ENCODE measurements around the gene MRPL52. TPM values are rescaled to one million over a fixed set of nuclear protein-coding genes. Genes with fewer than 3 reads are reported as not detected.

The MRPL52 gene
- 100 to 1,000 TPM in 5 of 9 donors, 10 to 100 TPM in 4; 58.3 to 390 (median 111) TPM for total RNA-seq
- polyA plus RNA-seq = 100 to 1,000 TPM in 2 of 3 donors, 10 to 100 TPM in 1; 66.0 to 337 (median 256) TPM
- long read RNA-seq, donor 1, transcript MRPL52-202 (5 exons, 1,118 nt) = major isoform, 31 of 71 reads
- long read RNA-seq, donor 1, transcript MRPL52-210 (4 exons, 895 nt) = minor isoform, 8 of 71 reads
- long read RNA-seq, donor 1, transcript MRPL52-204 (4 exons, 333 nt) = minor isoform, 5 of 71 reads
- long read RNA-seq, donor 1, transcript MRPL52-203 (5 exons, 1,111 nt) = minor isoform, 10 of 71 reads
- long read RNA-seq, donor 1, partial matches to known transcripts = 0 of 71 reads
- long read RNA-seq, donor 1, other reads (novel, unspliced or antisense) = 0 of 71 reads
- long read RNA-seq, donor 2, transcript MRPL52-202 (5 exons, 1,118 nt) = major isoform, 20 of 37 reads
- long read RNA-seq, donor 2, partial matches to known transcripts = 0 of 37 reads
- long read RNA-seq, donor 2, other reads (novel, unspliced or antisense) = 0 of 37 reads
- long read RNA-seq, donor 3, transcript MRPL52-202 (5 exons, 1,118 nt) = major isoform, 22 of 52 reads
- long read RNA-seq, donor 3, transcript MRPL52-203 (5 exons, 1,111 nt) = minor isoform, 13 of 52 reads
- long read RNA-seq, donor 3, transcript MRPL52-210 (4 exons, 895 nt) = minor isoform, 7 of 52 reads
- long read RNA-seq, donor 3, partial matches to known transcripts = 0 of 52 reads
- long read RNA-seq, donor 3, other reads (novel, unspliced or antisense) = 0 of 52 reads
- long read RNA-seq, donor 4, transcript MRPL52-202 (5 exons, 1,118 nt) = major isoform, 26 of 45 reads
- long read RNA-seq, donor 4, transcript MRPL52-203 (5 exons, 1,111 nt) = minor isoform, 8 of 45 reads
- long read RNA-seq, donor 4, transcript MRPL52-215 (5 exons, 398 nt) = minor isoform, 5 of 45 reads
- long read RNA-seq, donor 4, partial matches to known transcripts = 2 of 45 reads
- long read RNA-seq, donor 4, other reads (novel, unspliced or antisense) = 1 of 45 reads
- long read RNA-seq, donor 5, transcript MRPL52-203 (5 exons, 1,111 nt) = minor isoform, 12 of 74 reads
- long read RNA-seq, donor 5, transcript MRPL52-215 (5 exons, 398 nt) = minor isoform, 9 of 74 reads
- long read RNA-seq, donor 5, transcript MRPL52-202 (5 exons, 1,118 nt) = major isoform, 36 of 74 reads
- long read RNA-seq, donor 5, partial matches to known transcripts = 1 of 74 reads
- long read RNA-seq, donor 5, other reads (novel, unspliced or antisense) = 11 of 74 reads
- long read RNA-seq, donor 6, transcript MRPL52-202 (5 exons, 1,118 nt) = major isoform, 25 of 47 reads
- long read RNA-seq, donor 6, transcript MRPL52-203 (5 exons, 1,111 nt) = minor isoform, 10 of 47 reads
- long read RNA-seq, donor 6, partial matches to known transcripts = 0 of 47 reads
- long read RNA-seq, donor 6, other reads (novel, unspliced or antisense) = 6 of 47 reads
- long read RNA-seq, donor 7, transcript MRPL52-202 (5 exons, 1,118 nt) = major isoform, 16 of 45 reads
- long read RNA-seq, donor 7, transcript MRPL52-204 (4 exons, 333 nt) = minor isoform, 5 of 45 reads
- long read RNA-seq, donor 7, transcript MRPL52-203 (5 exons, 1,111 nt) = minor isoform, 10 of 45 reads
- long read RNA-seq, donor 7, partial matches to known transcripts = 0 of 45 reads
- long read RNA-seq, donor 7, other reads (novel, unspliced or antisense) = 0 of 45 reads
- long read RNA-seq, donor 8, transcript MRPL52-203 (5 exons, 1,111 nt) = minor isoform, 9 of 33 reads
- long read RNA-seq, donor 8, transcript MRPL52-202 (5 exons, 1,118 nt) = major isoform, 16 of 33 reads
- long read RNA-seq, donor 8, partial matches to known transcripts = 0 of 33 reads
- long read RNA-seq, donor 8, other reads (novel, unspliced or antisense) = 0 of 33 reads
- long read RNA-seq, donor 9, transcript MRPL52-202 (5 exons, 1,118 nt) = major isoform, 7 of 25 reads
- long read RNA-seq, donor 9, transcript MRPL52-203 (5 exons, 1,111 nt) = major isoform, 7 of 25 reads
- long read RNA-seq, donor 9, partial matches to known transcripts = 0 of 25 reads
- long read RNA-seq, donor 9, other reads (novel, unspliced or antisense) = 0 of 25 reads
- long read RNA-seq, donor 10, transcript MRPL52-202 (5 exons, 1,118 nt) = major isoform, 11 of 15 reads
- long read RNA-seq, donor 10, partial matches to known transcripts = 0 of 15 reads
- long read RNA-seq, donor 10, other reads (novel, unspliced or antisense) = 0 of 15 reads

- peak within 1 kb of the TSS in 4 of 5 donors; percentile 34 to 85 (median 57) for H3K27ac ChIP-seq
- TF ChIP-seq CTCF (IDR thresholded peaks at IDR 0.05) (peak in 1 of 6 experiments; percentile 10), POLR2A (IDR thresholded peaks at IDR 0.05) (no peak)
- 0 to 1% (median 0%) methylated on average over 30 to 41 of the region's 41 CpGs for WGBS, 4 donors
- H3K9me3 ChIP-seq (replicated peaks in 1 of 3) = no peaks in the 10 kb centered on the region
- H3K36me3 ChIP-seq (replicated peaks in 1 of 2) = peaks cover 0 to 16% of the 10 kb centered on the region in 2 donors
- H3K4me3 ChIP-seq = peak within 1 kb of the TSS in 3 of 4 donors; percentile 40 to 92 (median 88)
- DNase-seq = peak; percentile 85 to 94 (median 91)
- H3K4me1 ChIP-seq (replicated peaks in 1 of 2) = peaks cover 8 to 10% of the 10 kb centered on the region in 2 donors
- intact Hi-C loops (cut with DNase I) = loop anchor here in 1 of 2 donors (10.0 kb wide), 1 partner anchor 275 kb away; no protein-coding TSS in a partner anchor
- no peaks in the 10 kb centered on the region for H3K27me3 ChIP-seq
Measured at GRCh38 chr14:22829661-22830442, at the start of gene MRPL52. Gene MRPL52 (plus strand): TSS chr14:22829887. CDS start chr14:22829913, 26 bp downstream.

- DNase-seq = peak; percentile 52 to 77 (median 74)
- H3K4me3 ChIP-seq = no peak overlapping the region
- WGBS, 4 donors = 7 to 39% (median 32%) methylated on average over 2 of the region's 2 CpGs
- H3K36me3 ChIP-seq (replicated peaks in 1 of 2) = peaks cover 0 to 3% of the 10 kb centered on the region in 2 donors
- H3K4me1 ChIP-seq (replicated peaks in 1 of 2) = peaks cover 0 to 34% of the 10 kb centered on the region in 2 donors
- peak overlapping the region; percentile 0 to 74 (median 28) for H3K27ac ChIP-seq
- intact Hi-C loops (cut with DNase I) = no loop called here
- no peaks in the 10 kb centered on the region for H3K9me3 ChIP-seq (replicated peaks in 1 of 3)
- TF ChIP-seq POLR2A (IDR thresholded peaks at IDR 0.05) = no peak
- TF ChIP-seq CTCF (IDR thresholded peaks at IDR 0.05) = no peak
- H3K27me3 ChIP-seq = no peaks in the 10 kb centered on the region
Measured at GRCh38 chr14:22780105-22780679, 49.5 kb upstream of the MRPL52 start.

All from adrenal gland (tissue), 19 donors.